ENCODE data around the gene RABL6. TPM values are rescaled to one million over a fixed set of nuclear protein-coding genes. Genes with fewer than 3 reads are reported as not detected.

RABL6 gene
- polyA plus RNA-seq, 1 experiment, result 35.4 TPM

DNA sequence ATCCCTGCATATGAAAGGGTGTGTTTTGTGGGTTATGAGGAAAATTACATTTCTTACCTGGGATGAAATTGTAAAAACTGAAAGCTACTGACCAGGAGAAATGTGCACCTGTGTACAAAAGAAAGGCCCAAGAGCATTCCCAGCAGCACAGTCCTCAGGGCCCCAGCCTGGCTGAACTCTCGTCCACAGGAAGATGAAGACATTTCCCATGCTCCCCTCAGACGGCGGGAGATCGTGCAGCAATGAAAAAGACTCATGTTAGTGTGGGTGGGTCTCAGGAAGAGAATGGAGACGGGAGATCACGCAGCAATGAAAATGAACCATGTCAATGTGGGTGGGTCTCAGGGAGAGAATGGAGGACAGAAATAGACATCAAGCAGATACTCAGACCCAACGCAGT is 30.8 kb upstream of the RABL6 start:
- Histone ChIP-seq H3K27me3 (ENCODE audit: control insufficient read depth, insufficient read depth, low read length) (peaks cover 37% of the 10 kb centered on the region), H3K4me3 (ENCODE audit: low read depth, low read length) (no peak overlapping the region), H3K9me3 (ENCODE audit: control insufficient read depth, insufficient read depth, low read length) (peaks cover 9% of the 10 kb centered on the region), H3K27ac (ENCODE audit: low read depth, low read length) (no peak overlapping the region)
- no peak for DNase-seq (ENCODE audit: low read depth, low spot score)
- ChIA-PET POLR2A (no interaction called here), CTCF (interaction anchor here (1.8 to 3.1 kb wide), 3 partner anchors 10 to 16 kb away, joined by 6 to 17 read pairs (median 11); no protein-coding TSS in a partner anchor)
- TF ChIP-seq, protein P1, sequence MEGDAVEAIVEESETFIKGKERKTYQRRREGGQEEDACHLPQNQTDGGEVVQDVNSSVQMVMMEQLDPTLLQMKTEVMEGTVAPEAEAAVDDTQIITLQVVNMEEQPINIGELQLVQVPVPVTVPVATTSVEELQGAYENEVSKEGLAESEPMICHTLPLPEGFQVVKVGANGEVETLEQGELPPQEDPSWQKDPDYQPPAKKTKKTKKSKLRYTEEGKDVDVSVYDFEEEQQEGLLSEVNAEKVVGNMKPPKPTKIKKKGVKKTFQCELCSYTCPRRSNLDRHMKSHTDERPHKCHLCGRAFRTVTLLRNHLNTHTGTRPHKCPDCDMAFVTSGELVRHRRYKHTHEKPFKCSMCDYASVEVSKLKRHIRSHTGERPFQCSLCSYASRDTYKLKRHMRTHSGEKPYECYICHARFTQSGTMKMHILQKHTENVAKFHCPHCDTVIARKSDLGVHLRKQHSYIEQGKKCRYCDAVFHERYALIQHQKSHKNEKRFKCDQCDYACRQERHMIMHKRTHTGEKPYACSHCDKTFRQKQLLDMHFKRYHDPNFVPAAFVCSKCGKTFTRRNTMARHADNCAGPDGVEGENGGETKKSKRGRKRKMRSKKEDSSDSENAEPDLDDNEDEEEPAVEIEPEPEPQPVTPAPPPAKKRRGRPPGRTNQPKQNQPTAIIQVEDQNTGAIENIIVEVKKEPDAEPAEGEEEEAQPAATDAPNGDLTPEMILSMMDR (IDR thresholded peaks at IDR 0.05; ENCODE audit: low read depth, low read length), result no peak

DNA sequence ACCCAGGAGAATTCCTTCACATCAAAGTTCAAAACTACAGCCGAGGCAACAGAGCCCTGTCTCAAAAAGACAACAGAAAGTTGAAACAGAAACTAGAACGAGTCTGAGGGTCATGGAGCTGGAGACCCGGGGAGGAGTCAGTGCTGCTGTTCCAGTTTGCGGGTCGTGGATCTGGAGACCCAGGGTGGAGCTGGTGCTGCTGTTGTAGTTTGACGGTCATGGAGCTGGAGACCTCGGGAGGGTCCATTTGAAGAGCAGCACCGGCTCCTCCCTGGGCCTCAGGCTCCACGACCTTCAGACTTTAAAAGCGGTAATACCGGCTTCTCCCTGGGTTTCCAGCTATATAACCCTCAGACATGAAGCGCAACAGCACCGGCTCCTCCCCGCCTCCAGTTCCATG is 30.4 kb upstream of the RABL6 start:
- Histone ChIP-seq H3K4me3 (ENCODE audit: low read depth, low read length) (no peak overlapping the region), H3K9me3 (ENCODE audit: control insufficient read depth, insufficient read depth, low read length) (peaks cover 9% of the 10 kb centered on the region), H3K27me3 (ENCODE audit: control insufficient read depth, insufficient read depth, low read length) (peaks cover 35% of the 10 kb centered on the region), H3K27ac (ENCODE audit: low read depth, low read length) (no peak overlapping the region)
- ChIA-PET POLR2A (interaction anchor here (1.2 kb wide), 1 partner anchor 49 kb away, joined by 5 read pairs; no protein-coding TSS in a partner anchor), CTCF (interaction anchor here (0.7 to 3.1 kb wide), 6 partner anchors 8 to 258 kb away, joined by 3 to 17 read pairs (median 6); no protein-coding TSS in a partner anchor)
- no peak for DNase-seq (ENCODE audit: low read depth, low spot score)
- TF ChIP-seq, protein P1 (IDR thresholded peaks at IDR 0.05; ENCODE audit: low read depth, low read length), result no peak

DNA sequence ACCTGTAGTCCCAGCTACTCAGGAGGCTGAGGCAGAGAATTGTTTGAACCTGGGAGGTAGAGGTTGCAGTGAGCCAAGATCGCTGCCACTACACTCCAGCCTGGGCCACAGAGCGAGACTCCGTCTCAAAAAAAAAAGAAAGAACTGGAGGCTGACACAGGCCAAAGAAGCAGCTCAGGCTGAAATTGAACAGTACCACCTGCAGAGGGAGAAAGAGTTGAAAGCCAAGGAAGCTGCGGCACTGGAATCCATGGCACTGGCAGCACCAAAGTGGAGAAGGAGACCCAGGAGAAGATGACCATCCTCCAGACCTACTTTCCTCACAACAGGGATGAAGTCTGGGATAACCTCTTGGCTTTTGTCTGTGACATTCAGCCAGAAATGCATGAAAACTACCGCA is 27.9 kb upstream of the RABL6 start:
- POLR2A ChIA-PET, result no interaction called here
- Histone ChIP-seq H3K4me3 (ENCODE audit: low read depth, low read length) (no peak overlapping the region), H3K9me3 (ENCODE audit: control insufficient read depth, insufficient read depth, low read length) (no peaks in the 10 kb centered on the region), H3K27ac (ENCODE audit: low read depth, low read length) (no peak overlapping the region), H3K27me3 (ENCODE audit: control insufficient read depth, insufficient read depth, low read length) (peaks cover 35% of the 10 kb centered on the region)
- CTCF ChIA-PET, result interaction anchor here (1.1 kb wide), 1 partner anchor 19 kb away, joined by 3 read pairs; no protein-coding TSS in a partner anchor
- TF ChIP-seq, protein P1 (IDR thresholded peaks at IDR 0.05; ENCODE audit: low read depth, low read length), result peak; percentile 28; the same call in 1 of the 2 replicates
- DNase-seq (ENCODE audit: low read depth, low spot score), result no peak

DNA sequence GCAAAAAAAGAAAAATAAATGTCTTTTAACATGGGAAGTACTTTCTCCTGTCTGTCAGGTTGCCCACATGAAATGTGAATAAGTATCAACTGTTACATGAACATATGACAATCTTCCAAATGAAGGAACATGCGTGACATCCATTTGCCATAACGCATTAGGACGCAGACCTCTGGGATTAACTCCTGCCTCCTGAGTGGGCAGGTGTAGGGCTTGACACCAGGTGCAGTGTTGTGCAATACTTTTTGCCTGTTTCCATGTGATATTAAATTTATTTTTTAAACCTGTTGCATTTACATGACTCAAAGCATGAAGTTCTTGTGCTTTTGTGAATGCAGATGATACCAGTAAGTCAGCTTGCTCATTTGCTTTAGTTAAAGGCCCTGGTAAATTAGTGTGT is 25.3 kb upstream of the RABL6 start:
- no peak for DNase-seq (ENCODE audit: low read depth, low spot score)
- Histone ChIP-seq H3K27me3 (ENCODE audit: control insufficient read depth, insufficient read depth, low read length) (peaks cover 31% of the 10 kb centered on the region), H3K4me3 (ENCODE audit: low read depth, low read length) (no peak overlapping the region), H3K27ac (ENCODE audit: low read depth, low read length) (no peak overlapping the region), H3K9me3 (ENCODE audit: control insufficient read depth, insufficient read depth, low read length) (no peaks in the 10 kb centered on the region)
- TF ChIP-seq, protein P1 (IDR thresholded peaks at IDR 0.05; ENCODE audit: low read depth, low read length), result no peak
- CTCF ChIA-PET, result no interaction called here
- POLR2A ChIA-PET, result no interaction called here

DNA sequence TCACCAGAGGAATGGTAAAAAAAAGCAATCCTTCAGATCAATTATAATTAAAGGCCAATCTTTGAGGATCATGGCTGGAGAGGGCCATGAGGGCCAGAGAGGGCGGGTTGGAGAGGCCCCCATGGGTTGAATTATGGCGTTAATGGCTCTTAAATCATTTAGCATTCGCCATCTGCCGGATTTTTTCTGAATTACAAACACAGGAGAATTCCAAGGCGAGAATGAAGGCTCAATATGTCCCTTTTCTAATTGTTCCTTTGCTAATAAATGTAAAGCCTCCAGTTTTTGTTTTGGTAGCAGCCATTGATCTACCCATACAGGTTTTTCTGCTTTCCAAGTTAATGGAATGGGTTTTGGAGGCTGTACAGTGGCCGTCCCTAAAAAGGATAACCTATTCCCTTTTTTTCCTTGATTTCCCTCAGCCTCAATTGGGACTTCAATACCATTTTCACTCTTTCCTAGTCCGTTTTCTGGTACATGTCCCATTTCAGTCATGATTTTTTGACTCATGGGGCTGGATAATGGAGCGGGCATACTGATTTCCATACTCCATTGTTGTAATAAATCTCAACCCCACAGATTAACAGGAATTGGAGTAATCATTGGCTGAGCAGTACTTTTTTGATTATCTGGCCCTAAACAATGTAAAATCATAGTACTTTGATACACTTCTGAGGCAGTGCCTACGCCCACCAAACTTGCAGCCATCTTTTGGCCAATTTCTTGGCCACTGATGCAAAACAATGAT is 23.3 kb upstream of the RABL6 start:
- no peak overlapping the region for H3K4me3 ChIP-seq (ENCODE audit: low read depth, low read length)
- ChIA-PET POLR2A (no interaction called here), CTCF (interaction anchor here (0.6 kb wide), 1 partner anchor 15 kb away, joined by 3 read pairs; no protein-coding TSS in a partner anchor)
- DNase-seq (ENCODE audit: low read depth, low spot score), result no peak
- H3K9me3 ChIP-seq (ENCODE audit: control insufficient read depth, insufficient read depth, low read length), result no peaks in the 10 kb centered on the region
- no peak overlapping the region for H3K27ac ChIP-seq (ENCODE audit: low read depth, low read length)
- peaks cover 13% of the 10 kb centered on the region for H3K27me3 ChIP-seq (ENCODE audit: control insufficient read depth, insufficient read depth, low read length)
- TF ChIP-seq, protein P1 (IDR thresholded peaks at IDR 0.05; ENCODE audit: low read depth, low read length), result peak; percentile 34
